Anterior cingulate cortex (tissue), 58 donors: ENCODE results near the gene FNDC11.
A peak's percentile ranks its signal among the peaks of the same experiment; 100 is the strongest.

Source experiments
- DNase-seq, 58 donors: peaks; one replicate each; lab custom pipeline; 2025; lab: John Stamatoyannopoulos, UW

Gene FNDC11

DNA sequence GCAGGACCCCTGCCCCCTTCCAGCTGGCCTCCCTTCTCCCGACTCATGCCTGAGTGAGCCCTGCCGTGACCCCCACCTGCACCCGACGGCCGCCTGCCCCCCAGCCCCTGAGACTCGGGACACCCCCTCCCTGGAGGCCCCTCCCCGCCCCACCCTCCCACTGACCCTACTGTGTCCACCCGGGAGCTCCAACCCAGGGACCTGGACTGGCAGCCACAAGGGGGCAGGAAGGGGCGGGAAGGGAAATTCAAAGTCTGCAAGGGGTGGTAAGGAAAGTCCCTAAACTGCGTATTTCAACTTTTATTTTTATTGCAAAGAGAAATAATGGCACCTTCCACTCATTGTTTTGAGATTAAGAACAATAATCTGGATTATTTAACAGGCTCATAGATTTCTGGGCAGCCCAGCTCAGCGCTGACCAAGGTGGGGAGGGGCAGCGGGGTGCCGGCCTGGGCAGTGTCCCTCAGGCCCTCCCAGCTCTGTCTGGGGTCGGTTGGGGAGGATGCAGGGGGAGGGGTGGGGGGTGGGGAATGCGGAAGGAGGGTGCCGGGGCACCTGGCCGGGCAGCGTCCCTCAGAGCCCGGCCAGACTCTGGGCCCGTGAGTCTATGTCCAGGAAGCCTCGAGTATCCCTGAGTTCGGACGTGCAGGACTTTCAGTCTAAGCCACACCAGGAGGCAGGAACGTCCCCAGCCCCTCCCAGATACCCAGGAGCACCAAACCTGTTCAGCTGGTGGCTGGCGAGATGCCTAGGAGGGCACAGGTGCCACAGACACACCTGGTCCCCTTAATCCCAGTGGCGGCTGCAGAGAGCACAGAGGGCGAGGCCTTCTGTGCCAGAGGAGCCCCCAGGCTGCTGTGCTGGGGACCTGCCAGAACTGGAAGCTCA is 15.5 kb upstream of the FNDC11 start:
- DNase-seq: no peak

DNA sequence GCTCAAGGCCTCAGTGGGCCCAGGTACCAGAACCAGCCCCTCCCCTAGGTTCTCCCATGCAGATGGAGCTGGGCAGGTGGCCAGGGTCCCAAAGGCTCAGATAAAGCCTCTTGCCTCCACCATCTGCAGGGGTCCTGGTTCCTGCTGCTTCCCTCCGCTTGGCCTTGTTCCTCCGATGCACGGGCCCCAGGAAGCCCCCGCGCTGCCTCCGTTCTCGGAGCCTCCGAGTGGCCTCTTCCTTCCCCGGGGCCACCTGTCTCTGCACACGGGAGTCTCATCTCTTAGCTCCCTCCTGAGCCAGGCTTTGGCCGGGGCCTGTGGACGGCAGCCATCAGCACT is 14.9 kb upstream of the FNDC11 start:
- DNase-seq: no peak

DNA sequence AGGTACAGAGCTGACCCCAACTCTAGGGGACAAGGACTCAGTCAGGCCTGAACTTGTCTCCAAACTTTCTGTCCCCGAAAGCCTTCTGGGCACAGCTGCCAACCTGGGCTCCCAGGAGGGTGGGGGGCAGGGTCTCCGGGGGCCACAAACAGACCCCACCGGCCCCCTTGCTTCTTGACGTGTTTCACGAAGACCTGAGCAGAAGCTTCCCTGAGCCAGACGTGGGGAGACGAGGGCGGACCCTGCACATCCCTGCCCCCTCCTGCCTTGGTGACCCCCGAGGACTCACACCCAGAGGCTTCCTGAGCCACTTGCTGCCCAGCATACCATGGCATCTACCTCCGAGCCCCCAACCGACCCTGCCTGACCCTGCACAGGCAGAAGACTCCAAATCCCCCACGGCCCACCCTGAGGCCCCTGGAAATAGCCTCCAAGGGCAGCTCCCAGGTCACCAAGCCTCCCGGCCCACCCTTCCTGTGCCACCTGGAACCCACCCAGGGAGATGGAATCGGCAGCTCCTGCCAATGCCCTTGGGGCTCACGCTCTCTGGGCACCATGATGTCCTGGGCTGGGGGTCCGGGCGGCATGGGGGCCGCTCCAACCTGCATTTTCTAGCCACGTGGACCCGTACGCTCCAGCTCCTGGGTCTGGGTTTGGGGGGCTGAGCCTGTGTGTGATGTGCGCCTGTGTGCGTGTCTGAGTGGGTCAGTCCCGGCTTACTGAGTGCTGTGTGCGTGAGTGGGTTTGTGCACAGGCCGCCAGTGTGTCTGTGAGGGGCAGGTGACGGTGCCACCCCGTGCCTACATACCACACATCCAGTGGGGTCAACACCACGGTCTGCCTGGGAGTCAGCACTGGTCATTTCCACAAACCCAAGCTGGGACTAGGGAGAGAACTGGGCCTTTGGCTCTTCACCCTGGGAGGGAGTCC is 14.3 kb upstream of the FNDC11 start:
- DNase-seq: no peak

DNA sequence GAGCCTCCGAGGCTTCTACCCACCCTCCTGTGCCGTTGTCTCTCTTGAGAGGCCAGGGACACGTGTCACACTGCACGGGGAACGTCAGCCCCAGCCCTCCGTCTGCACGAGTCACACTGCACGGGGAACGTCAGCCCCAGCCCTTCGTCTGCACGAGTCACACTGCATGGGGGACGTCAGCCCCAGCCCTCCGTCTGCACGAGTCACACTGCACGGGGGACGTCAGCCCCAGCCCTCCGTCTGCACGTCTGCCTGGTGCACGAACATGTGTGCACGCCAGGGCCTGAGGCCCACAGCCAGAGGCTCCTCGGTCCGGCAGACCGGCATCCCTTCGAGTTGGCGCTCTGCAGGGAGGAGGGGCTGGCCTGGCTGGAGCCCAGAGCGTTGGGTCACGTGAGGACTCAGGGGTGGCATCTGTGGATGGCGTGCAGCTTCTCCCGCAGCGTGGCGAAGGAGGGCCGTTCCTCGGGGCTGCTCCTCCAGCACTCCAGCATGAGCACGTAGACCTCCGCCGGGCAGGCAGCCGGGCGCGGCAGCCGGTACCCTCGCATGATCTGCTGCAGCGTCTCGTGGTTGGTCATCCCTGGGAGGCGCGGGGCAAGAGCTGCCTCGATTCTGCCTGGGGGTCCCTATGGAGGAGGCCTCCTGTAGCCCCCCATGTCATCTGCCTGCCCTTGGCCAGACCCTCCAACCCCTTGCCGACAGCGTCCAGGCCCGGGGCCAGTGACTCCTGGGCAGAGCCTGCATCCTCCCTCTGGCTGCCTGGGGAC is 13.4 kb upstream of the FNDC11 start:
- peak in 28 of 58 donors; percentile 7 to 55 (median 31) for DNase-seq

DNA sequence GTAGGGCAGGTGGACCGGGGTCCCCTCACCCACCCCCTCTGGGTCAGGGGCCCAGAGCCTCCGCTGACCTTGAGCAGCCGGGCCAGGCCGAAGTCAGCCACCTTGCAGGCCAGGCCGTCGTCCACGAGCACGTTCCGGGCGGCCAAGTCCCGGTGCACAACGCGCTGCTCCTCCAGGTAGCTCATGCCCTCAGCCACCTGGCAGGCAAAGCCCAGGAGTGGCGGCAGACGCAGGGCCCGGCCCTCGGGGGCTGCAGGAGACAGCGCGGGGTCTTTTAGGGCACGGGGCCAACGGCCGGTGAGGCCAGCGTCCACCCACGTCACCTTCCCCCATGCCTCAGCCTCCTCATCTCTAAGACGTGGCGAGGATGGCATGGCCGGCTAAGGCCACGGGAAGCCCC is 12.6 kb upstream of the FNDC11 start:
- no peak for DNase-seq

DNA sequence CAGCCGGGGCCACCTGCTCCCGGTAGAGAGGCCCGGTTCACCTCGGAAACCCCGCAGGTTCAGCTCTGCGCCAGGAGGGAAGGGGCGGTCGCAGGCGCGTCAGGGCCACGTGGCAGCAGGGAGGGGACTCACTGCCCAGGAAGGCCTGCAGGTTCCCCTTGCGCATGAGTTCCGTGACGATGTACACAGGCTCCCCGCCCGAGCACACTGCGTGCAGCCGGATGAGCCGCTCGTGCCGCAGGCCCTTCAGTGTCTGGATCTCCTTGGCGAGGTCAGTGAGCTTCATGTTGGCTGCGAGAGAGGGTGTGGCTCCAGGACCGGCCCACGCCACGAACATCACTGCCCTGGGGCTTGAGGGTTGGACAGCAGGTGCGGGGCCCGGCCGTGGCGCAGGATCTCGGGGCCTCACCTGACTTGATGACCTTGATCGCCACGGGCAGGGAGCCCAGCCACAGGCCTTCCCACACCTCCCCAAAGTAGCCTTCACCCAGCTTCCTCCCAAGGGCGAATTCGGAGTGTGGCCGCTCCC is 11.9 kb upstream of the FNDC11 start:
- DNase-seq: no peak

DNA sequence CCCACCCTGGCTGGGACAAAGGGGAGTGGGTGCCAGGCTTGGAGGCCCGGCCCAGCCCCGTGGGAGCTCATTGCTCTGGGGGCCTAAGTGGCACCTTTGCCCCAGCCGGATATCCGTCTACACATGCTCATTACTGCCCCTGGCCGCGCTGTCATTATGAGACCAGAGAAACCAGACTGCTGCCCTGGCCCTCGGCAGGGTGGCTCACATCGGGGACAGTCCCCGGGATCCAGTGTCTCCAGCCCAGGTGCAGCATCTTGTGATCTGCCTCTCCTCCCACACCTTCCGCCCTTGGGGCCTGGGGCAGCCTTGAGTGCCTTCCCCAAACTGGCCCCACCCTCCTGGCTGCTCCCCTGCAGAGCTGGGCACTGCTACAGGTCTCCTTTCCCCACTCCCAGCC is 11.3 kb upstream of the FNDC11 start:
- no peak for DNase-seq

DNA sequence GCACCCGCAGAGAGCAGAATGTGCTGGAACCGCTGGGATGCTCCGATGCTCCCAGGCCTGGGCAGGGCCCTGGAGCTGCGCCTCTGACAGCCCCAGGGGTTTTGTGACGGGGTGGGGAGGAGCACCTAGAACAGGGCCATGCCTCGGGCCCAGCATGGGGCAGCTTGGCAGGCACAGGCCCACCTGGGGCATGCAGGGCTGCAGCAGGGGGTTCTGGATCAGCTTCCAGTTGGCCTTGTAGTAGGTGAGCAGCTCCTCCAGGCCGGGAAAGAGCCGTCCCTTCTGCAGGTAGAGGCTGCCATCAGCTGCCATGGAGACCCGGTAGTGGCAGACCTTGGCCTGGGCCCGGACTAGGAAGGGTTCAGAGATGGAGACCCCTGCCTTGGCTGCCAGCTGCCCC is 10.8 kb upstream of the FNDC11 start:
- no peak for DNase-seq

DNA sequence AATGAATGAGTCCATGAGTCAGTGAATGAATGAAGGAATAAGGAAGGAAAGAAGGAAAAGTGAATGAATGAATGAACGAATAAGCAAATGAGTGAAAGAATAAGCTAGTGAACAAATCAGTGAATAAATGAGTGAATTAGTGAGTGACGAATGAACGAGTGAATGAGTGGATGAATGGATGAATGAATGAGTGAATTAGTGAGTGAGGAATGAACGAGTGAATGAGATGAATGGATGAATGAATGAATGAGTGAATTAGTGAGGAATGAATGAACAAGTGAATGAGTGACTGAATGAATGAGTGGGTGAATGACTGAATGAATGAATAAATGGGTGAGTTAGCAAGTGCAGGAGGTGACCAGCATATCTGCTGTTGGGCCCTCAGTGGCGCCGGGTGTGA is 10.2 kb upstream of the FNDC11 start:
- DNase-seq: no peak

DNA sequence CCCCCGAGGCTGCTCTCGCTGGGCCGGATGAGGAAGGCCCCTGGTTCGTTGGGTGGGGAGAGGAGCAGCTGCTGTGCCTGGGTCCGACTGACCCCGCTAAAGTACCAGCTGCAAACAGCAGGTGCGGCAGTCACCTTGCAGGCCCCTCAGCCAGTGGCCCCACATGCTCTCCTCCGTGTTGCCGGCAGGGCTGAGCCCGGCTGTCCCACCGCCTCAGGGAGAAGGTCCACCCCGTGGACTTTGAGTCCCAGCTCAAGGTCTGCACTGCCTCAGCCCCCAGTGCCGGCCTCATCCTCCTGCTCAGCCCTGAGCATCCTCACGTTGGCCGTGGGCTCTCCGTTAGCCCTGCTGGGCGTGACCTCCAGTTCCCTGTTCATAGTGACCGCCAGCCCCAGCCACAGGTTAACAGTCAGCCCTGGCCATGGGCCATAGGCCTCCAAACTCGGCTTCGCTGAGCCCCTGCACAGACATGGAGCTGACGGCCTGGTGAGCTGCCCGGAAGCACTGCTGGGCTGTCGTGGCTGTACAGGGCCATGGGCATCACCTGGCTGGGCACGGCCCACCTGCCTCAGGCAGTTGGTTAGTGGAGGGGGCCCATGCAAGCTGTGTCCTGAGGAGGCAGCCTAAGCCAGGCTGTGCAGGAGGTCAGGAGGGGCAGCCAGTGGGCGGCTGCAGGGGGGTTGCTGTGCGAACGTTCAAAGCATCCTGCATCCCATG is 9.6 kb upstream of the FNDC11 start:
- DNase-seq: no peak

DNA sequence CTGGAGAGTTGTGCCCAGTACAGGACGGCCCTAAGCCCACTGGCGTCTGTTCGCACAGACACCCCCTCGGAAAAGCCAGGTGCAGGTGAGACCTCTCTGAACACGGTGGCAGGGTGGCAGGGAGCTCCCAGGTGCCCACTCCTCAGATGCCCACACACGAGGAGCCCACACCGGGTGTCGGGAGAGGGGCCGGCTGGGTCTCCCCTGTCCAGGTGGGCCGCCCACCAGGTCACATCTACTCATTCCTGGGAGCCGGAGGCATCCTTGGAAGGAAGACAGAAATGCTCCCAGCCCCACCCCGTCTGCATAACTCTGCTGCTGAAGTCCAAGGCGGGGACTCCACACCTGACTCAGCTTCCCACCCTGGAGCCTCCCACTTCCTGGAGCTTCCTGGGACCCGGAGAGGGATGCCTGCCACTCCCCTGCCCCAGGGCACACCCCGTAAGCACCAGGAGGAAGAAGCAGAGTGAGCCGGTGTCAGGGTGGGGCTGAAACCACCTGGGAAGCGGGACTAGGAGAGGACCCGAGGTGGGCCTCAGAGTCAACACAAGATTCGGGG is 8.9 kb upstream of the FNDC11 start:
- no peak for DNase-seq

DNA sequence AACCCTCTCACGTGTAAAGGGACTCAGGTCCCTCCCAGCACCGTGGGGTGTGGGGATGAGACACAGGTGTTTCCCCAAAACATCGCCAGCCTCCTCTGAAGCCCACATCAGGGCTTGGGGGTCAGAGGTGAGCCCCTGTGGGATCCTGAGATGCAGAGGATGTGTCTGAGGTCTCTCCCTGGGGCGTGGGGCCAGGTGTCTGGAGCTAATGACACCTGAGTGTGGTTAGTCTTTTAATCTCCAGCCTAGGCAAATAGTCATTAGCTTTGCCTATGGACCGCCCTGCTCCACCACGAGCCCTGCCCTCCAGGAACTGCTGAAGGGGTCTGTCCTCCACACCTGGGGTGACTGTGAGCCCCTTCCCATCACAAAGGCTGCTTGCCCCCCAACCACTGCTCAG is 8.1 kb upstream of the FNDC11 start:
- DNase-seq: no peak

DNA sequence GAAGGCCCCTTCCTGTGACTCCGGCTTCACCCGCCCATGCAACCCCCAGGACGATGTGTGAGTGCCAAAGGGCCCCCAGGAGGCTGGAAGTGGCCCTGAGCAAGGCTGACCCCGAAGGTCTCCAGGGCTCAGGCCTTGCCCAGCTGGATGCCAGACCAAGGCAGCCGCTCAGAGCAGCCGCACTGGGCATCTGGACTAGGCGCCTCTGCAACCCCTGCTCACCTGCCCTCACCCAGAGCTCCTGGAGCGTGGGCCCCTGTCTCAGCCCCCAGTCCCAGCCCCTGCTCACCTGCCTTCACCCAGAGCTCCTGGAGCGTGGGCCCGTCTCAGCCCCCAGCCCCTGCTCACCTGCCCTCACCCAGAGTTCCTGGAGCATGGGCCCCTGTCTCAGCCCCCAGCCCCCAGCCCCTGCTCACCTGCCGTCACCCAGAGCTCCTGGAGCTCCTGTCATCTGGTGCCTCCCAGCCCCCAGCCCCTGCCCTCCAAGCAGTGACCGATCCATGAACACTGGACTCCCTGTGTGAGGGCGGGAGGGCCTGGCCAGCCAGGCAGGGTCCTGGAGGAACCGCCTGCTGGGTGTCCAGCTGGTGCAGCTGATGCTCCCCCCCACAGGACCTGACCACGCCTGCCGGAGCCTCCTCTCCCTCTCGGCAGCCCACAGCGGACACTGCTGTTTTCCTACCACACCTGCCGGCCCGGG is 7.6 kb upstream of the FNDC11 start:
- no peak for DNase-seq

DNA sequence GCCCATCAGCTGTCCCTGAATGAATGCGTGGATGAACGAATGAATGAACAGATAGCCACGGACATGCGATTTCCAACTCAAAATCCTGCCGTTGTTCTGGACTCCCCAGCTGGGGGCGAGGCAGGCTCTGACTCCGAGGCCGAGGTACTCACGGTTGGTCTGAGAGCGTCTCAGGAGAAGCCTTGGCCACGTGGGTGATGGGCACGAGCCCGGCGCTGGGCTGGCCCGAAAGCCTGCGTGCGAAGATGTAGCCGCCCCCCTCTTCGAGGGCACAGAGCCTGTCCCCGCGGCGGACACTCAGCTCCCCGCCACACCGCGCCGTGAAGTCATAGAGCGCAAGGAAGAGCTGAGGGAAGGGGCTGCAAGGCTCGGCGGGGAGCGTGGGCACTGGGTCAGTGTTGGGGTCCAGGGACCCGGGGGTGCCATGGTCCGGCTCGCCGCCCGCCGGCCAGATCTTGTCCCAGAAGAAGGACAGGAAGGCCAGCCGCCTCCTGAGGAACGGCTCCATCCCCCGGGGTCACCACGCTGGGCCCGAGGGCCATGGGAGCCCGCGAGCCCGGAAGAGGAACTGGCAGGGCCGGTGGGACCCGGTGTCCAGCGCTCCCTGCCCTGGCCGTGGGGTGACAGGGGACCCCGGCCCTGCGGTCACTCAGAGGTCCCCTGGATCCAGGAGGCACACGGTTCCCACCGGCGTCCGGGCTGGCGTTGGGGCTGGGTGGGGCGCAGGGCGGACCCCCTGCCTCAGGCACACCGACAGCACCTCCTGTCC is 6.8 kb upstream of the FNDC11 start:
- no peak for DNase-seq

DNA sequence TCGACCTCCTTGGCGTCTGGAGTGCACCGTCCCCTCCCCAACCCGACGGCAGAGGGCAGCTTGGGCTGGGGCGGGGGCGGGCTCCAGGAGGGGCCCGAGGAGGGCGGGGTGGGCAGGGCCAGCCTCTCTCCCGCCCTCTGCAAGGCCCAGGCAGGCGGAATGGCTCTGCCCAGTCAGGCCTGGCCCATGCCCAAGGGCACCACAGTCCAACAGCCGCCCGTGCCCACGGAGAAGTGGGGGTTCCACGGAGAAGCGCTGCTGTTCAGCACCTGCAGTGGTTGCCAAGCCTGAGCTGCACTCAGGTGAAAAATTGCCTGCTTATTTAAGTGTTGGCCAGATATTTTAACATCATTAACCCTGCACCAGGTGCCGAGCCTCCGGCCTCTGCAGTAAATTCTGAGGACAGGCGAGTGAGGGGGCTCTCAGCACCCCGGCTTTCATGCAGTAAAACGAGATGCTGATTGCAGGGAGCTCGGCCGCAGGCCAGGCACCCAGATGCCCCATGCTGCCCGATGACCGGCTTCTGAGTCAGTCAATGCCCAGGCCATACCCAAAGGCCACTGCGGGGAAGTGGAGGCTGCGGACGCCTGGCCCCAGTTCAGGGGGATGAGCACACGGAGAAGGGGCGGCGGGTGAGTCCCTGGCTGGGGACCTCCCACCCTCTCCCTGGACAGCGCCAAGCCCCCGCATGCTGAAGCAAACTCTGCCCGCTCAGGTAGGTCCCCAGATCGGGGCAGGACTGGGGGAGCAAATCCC is 6.1 kb upstream of the FNDC11 start, which contains the start of gene SRMS:
Gene SRMS, minus strand, starts transcription at position 25 of the 756 bp plus-strand sequence. CDS start 286 bp downstream, outside the sequence.
- no peak for DNase-seq

DNA sequence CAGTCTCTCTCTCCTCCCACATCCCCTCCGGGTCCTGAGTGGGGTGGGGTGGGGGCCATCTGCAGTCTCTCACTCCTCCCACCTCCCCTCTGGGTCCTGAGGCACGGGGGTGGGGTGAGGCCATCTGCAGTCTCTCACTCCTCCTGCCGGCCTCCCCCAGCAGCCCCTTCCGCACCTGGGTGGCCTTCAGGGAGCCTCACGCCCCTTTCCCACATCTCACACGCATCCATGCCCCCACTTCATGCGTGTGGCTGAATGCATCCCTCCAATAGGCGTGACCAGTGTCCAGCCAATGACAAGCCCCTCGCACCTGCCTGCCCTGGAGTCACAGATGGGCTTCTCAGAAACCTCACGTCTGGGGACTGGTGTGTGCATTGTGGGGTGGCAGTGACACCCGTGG is 5.4 kb upstream of the FNDC11 start:
- DNase-seq: no peak

DNA sequence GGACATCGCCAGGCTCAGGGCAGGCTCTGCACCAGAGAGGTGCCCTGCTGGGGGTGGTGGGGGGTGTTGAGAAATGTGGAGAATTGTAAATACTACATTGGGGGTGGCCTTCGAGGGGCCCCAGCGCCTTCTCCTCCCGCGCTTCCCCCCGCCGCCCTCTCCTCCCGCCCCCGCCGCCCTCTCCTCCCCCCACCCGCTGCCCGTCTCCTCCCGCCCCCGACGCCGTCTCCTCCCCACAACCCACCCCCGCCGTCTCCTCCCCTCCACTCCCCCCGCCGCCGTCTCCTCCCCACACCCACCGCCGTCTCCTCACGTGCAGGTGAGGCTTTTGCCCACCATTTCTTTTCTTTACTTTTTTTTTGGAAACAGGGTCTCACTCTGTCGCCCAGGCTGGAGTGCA is 4.9 kb upstream of the FNDC11 start:
- no peak for DNase-seq
